MM.1S (cell line): ENCODE data around the gene SYCP3.

Experiments used
- DNase-seq: peaks from one replicate; pipeline ENCODE4 v3.0.0-alpha.2; 2015
- H2AFZ ChIP-seq: fragments of 300-600 bp; sonication (generic); 2 replicates; pipeline ENCODE4 v1.6.0; 2016; ENCODE audit warnings: antibody characterized with exemption, low read length
- H3F3A ChIP-seq: fragments of 300-600 bp; sonication (generic); 2 replicates; pipeline ENCODE4 v1.6.1; 2016; ENCODE audit warnings: mild to moderate bottlenecking, antibody characterized with exemption, low read length, moderate library complexity, mixed read lengths; ENCODE audit not compliant: insufficient read depth
- H3K27ac ChIP-seq: fragments of 300-600 bp; sonication (generic); 2 replicates; pipeline ENCODE4 v1.5.1; 2016; ENCODE audit warnings: mild to moderate bottlenecking, low read length
- H3K27me3 ChIP-seq: fragments of 300-600 bp; sonication (generic); replicated peaks from 2 replicates; pipeline ENCODE4 v1.6.0; 2016; ENCODE audit warnings: low read length; ENCODE audit not compliant: insufficient read depth
- H3K36me3 ChIP-seq: fragments of 300-600 bp; sonication (generic); replicated peaks from 2 replicates; pipeline ENCODE4 v1.6.1; 2016; ENCODE audit warnings: mild to moderate bottlenecking, low read length, mixed read lengths; ENCODE audit not compliant: insufficient read depth
- H3K4me1 ChIP-seq: fragments of 300-600 bp; sonication (generic); 2 replicates; pipeline ENCODE4 v1.6.1; 2016; ENCODE audit warnings: low read length, mixed read lengths
- H3K4me2 ChIP-seq: fragments of 300-600 bp; sonication (generic); 2 replicates; pipeline ENCODE4 v1.6.0; 2016; ENCODE audit warnings: low read depth, low read length
- H3K4me3 ChIP-seq: fragments of 300-600 bp; sonication (generic); 2 replicates; pipeline ENCODE4 v1.5.1; 2016; ENCODE audit warnings: low read length, mixed read lengths
- H3K79me2 ChIP-seq: fragments of 300-600 bp; sonication (generic); 2 replicates; pipeline ENCODE4 v1.6.1; 2016; ENCODE audit warnings: mixed run types, low read length, mixed read lengths
- H3K9ac ChIP-seq: fragments of 300-600 bp; sonication (generic); 2 replicates; pipeline ENCODE4 v1.6.1; 2016; ENCODE audit warnings: low read length, mixed read lengths
- H3K9me2 ChIP-seq: fragments of 300-600 bp; sonication (generic); replicated peaks from 2 replicates; pipeline ENCODE4 v1.6.1; 2016; ENCODE audit warnings: mild to moderate bottlenecking, low read length, mixed read lengths; ENCODE audit not compliant: insufficient read depth
- H3K9me3 ChIP-seq: fragments of 300-600 bp; sonication (generic); replicated peaks from 2 replicates; pipeline ENCODE4 v1.6.1; 2016; ENCODE audit warnings: mild to moderate bottlenecking, low read length, mixed read lengths; ENCODE audit not compliant: insufficient read depth
- H4K20me1 ChIP-seq: fragments of 300-600 bp; sonication (generic); 2 replicates; pipeline ENCODE4 v1.6.1; 2016; ENCODE audit warnings: mild to moderate bottlenecking, low read length, moderate library complexity, mixed read lengths; ENCODE audit not compliant: insufficient read depth
- CTCF ChIP-seq: fragments of 300-600 bp; sonication (generic); IDR thresholded peaks from 2 replicates; pipeline ENCODE4 v1.5.1; 2016; ENCODE audit warnings: antibody characterized with exemption, low read length, mixed read lengths
- EZH2 ChIP-seq: fragments of 300-600 bp; sonication (generic); optimal IDR thresholded peaks from 2 replicates; pipeline ENCODE3; 2017; ENCODE audit warnings: low read depth, mild to moderate bottlenecking, antibody characterized with exemption, low read length, mixed read lengths
- EZH2phosphoT487 ChIP-seq: fragments of 300-600 bp; sonication (generic); IDR thresholded peaks from 2 replicates; pipeline ENCODE4 v1.6.1; 2018; ENCODE audit warnings: antibody characterized with exemption, low read length

Gene SYCP3

GRCh38 chr12:101694297-101694848 is 44.9 kb downstream of the SYCP3 start:
- no peak overlapping the region for H3K4me3 ChIP-seq
- H3K9ac ChIP-seq: no peak overlapping the region
- DNase-seq: no peak
- no peaks in the 10 kb centered on the region for H4K20me1 ChIP-seq
- H3K9me3 ChIP-seq: no peaks in the 10 kb centered on the region
- H3K27ac ChIP-seq: no peak overlapping the region
- H3K4me2 ChIP-seq: no peak overlapping the region
- H2AFZ ChIP-seq: no peak overlapping the region
- peaks cover 12% of the 10 kb centered on the region for H3F3A ChIP-seq
- peaks cover 8% of the 10 kb centered on the region for H3K4me1 ChIP-seq
- H3K27me3 ChIP-seq: no peaks in the 10 kb centered on the region
- TF ChIP-seq CTCF: no peak
- no peak for TF ChIP-seq EZH2
- TF ChIP-seq EZH2phosphoT487: no peak
- H3K36me3 ChIP-seq: no peaks in the 10 kb centered on the region
- no peaks in the 10 kb centered on the region for H3K9me2 ChIP-seq
- peaks cover 15% of the 10 kb centered on the region for H3K79me2 ChIP-seq

- H3K27ac ChIP-seq: no peak overlapping the region
- H2AFZ ChIP-seq: no peak overlapping the region
- peaks cover 3% of the 10 kb centered on the region for H3F3A ChIP-seq
- TF ChIP-seq EZH2phosphoT487 (no peak), EZH2 (no peak), CTCF (no peak)
- no peaks in the 10 kb centered on the region for H4K20me1 ChIP-seq
- no peak for DNase-seq
- no peaks in the 10 kb centered on the region for H3K79me2 ChIP-seq
- H3K9ac ChIP-seq: no peak overlapping the region
- H3K36me3 ChIP-seq: no peaks in the 10 kb centered on the region
- no peaks in the 10 kb centered on the region for H3K27me3 ChIP-seq
- no peaks in the 10 kb centered on the region for H3K9me2 ChIP-seq
- peaks cover 5% of the 10 kb centered on the region for H3K4me1 ChIP-seq
- no peak overlapping the region for H3K4me2 ChIP-seq
- H3K4me3 ChIP-seq: no peak overlapping the region
- H3K9me3 ChIP-seq: no peaks in the 10 kb centered on the region
Observed at GRCh38 chr12:101691503-101692096, 47.7 kb downstream of the SYCP3 start.

- H3K36me3 ChIP-seq: no peaks in the 10 kb centered on the region
- no peak overlapping the region for H2AFZ ChIP-seq
- H3K27me3 ChIP-seq: no peaks in the 10 kb centered on the region
- no peaks in the 10 kb centered on the region for H3F3A ChIP-seq
- no peak overlapping the region for H3K4me3 ChIP-seq
- H3K9me3 ChIP-seq: no peaks in the 10 kb centered on the region
- H3K79me2 ChIP-seq: no peaks in the 10 kb centered on the region
- no peaks in the 10 kb centered on the region for H3K9me2 ChIP-seq
- TF ChIP-seq CTCF (no peak), EZH2 (no peak), EZH2phosphoT487 (no peak)
- DNase-seq: no peak
- no peaks in the 10 kb centered on the region for H4K20me1 ChIP-seq
- no peaks in the 10 kb centered on the region for H3K4me1 ChIP-seq
- no peak overlapping the region for H3K9ac ChIP-seq
- H3K27ac ChIP-seq: no peak overlapping the region
- H3K4me2 ChIP-seq: no peak overlapping the region
Observed at GRCh38 chr12:101690544-101691098, 48.6 kb downstream of the SYCP3 start.
